H9 (cell line): Measurements from ENCODE around the gene WWC1. TPM values are rescaled to one million over a fixed set of nuclear protein-coding genes. Genes with fewer than 3 reads are reported as not detected.

ENCODE experiments used
- DNase-seq: peaks from one replicate; pipeline ENCODE4 v3.0.0-alpha.2; 2017
- H2AFZ ChIP-seq: one replicate; pipeline ENCODE4 v1.6.1; 2013; ENCODE audit warnings: mild to moderate bottlenecking, low read length, control low read depth, moderate library complexity
- H2AK5ac ChIP-seq: 2 replicates; pipeline ENCODE4 v1.6.1; 2013; ENCODE audit warnings: low read length, control low read depth, mixed read lengths; ENCODE audit not compliant: insufficient read length
- H2BK120ac ChIP-seq: one replicate; pipeline ENCODE4 v1.6.1; 2013; ENCODE audit warnings: low read depth, mild to moderate bottlenecking, low read length, control low read depth, inconsistent platforms; ENCODE audit not compliant: poor library complexity, severe bottlenecking
- H2BK12ac ChIP-seq: 2 replicates; pipeline ENCODE4 v1.6.1; 2013; ENCODE audit warnings: low read length, control low read depth, mixed read lengths, low read depth; ENCODE audit not compliant: insufficient read length
- H2BK15ac ChIP-seq: 2 replicates; pipeline ENCODE4 v1.6.1; 2013; ENCODE audit warnings: low read depth, low read length, control low read depth
- H2BK20ac ChIP-seq: one replicate; pipeline ENCODE4 v1.6.1; 2013; ENCODE audit warnings: low read depth, mild to moderate bottlenecking, low read length, control low read depth, inconsistent platforms; ENCODE audit not compliant: poor library complexity, severe bottlenecking
- H2BK5ac ChIP-seq: 2 replicates; pipeline ENCODE4 v1.6.1; 2013; ENCODE audit warnings: low read length, control low read depth, mixed read lengths; ENCODE audit not compliant: insufficient read length
- H3K14ac ChIP-seq: 2 replicates; pipeline ENCODE4 v1.6.1; 2013; ENCODE audit warnings: low read length, control low read depth; ENCODE audit not compliant: insufficient read depth
- H3K18ac ChIP-seq: 2 replicates; pipeline ENCODE4 v1.6.1; 2013; ENCODE audit warnings: low read depth, mild to moderate bottlenecking, mixed read lengths, low read length, control low read depth; ENCODE audit not compliant: insufficient read length
- H3K23ac ChIP-seq: 2 replicates; pipeline ENCODE4 v1.6.1; 2013; ENCODE audit warnings: low read length, control low read depth, mixed read lengths, low read depth; ENCODE audit not compliant: insufficient read length
- H3K23me2 ChIP-seq: 2 replicates; pipeline ENCODE4 v1.6.1; 2013; ENCODE audit warnings: low read depth, mild to moderate bottlenecking, mixed read lengths, low read length, control low read depth; ENCODE audit not compliant: insufficient read length, poor library complexity, severe bottlenecking
- H3K27ac ChIP-seq: 2 replicates; pipeline ENCODE4 v1.5.1; 2013; ENCODE audit warnings: low read length, control low read depth, mixed read lengths, low read depth; ENCODE audit not compliant: insufficient read length
- H3K27me3 ChIP-seq: 2 replicates; pipeline ENCODE4 v1.6.1; 2013; ENCODE audit warnings: low read length, control low read depth, inconsistent platforms; ENCODE audit not compliant: insufficient read depth
- H3K4ac ChIP-seq: 2 replicates; pipeline ENCODE4 v1.6.1; 2013; ENCODE audit warnings: low read depth, mild to moderate bottlenecking, control low read depth, inconsistent platforms, low read length, moderate library complexity
- H3K4me1 ChIP-seq: 2 replicates; pipeline ENCODE4 v1.6.1; 2013; ENCODE audit warnings: low read length, control low read depth, inconsistent platforms; ENCODE audit not compliant: insufficient read depth
- H3K4me2 ChIP-seq: 2 replicates; pipeline ENCODE4 v1.6.1; 2013; ENCODE audit warnings: low read length, control low read depth, mixed read lengths; ENCODE audit not compliant: insufficient read length, insufficient read depth
- H3K56ac ChIP-seq: 2 replicates; pipeline ENCODE4 v1.6.1; 2013; ENCODE audit warnings: low read depth, mild to moderate bottlenecking, mixed read lengths, low read length, control low read depth; ENCODE audit not compliant: insufficient read length
- H3K79me1 ChIP-seq: 2 replicates; pipeline ENCODE4 v1.6.1; 2013; ENCODE audit warnings: low read depth, mild to moderate bottlenecking, moderate library complexity, low read length, control low read depth, inconsistent platforms; ENCODE audit not compliant: insufficient read depth, poor library complexity, severe bottlenecking
- H3K79me2 ChIP-seq: 2 replicates; pipeline ENCODE4 v1.6.1; 2013; ENCODE audit warnings: low read length, control low read depth, inconsistent platforms; ENCODE audit not compliant: insufficient read depth
- H3K9ac ChIP-seq: 2 replicates; pipeline ENCODE4 v1.6.1; 2013; ENCODE audit warnings: low read length, control low read depth, mixed read lengths; ENCODE audit not compliant: insufficient read length; ENCODE audit errors: extremely low read depth
- H3K9me3 ChIP-seq: one replicate; pipeline ENCODE4 v1.6.1; 2013; ENCODE audit warnings: low read depth, low read length, inconsistent platforms; ENCODE audit not compliant: control insufficient read depth
- H3T11ph ChIP-seq: one replicate; pipeline ENCODE4 v1.6.1; 2013; ENCODE audit warnings: mild to moderate bottlenecking, low read length, control low read depth, inconsistent platforms
- H4K20me1 ChIP-seq: one replicate; pipeline ENCODE4 v1.6.1; 2013; ENCODE audit not compliant: control insufficient read depth, insufficient read length, insufficient read depth
- H4K5ac ChIP-seq: 2 replicates; pipeline ENCODE4 v1.6.1; 2013; ENCODE audit warnings: low read depth, mild to moderate bottlenecking, mixed read lengths, low read length, control low read depth; ENCODE audit not compliant: insufficient read length
- H4K8ac ChIP-seq: replicated peaks from 2 replicates; pipeline ENCODE4 v1.6.1; 2013; ENCODE audit warnings: low read length, control low read depth, mixed read lengths, low read depth; ENCODE audit not compliant: insufficient read length
- H4K91ac ChIP-seq: 2 replicates; pipeline ENCODE4 v1.6.1; 2013; ENCODE audit warnings: low read depth, mild to moderate bottlenecking, moderate library complexity, mixed read lengths, low read length, control low read depth; ENCODE audit not compliant: insufficient read length
- H3K27ac Mint-ChIP-seq, 3 experiments: 2 replicates in 2 of 3; 3 replicates in 1 of 3; pipeline ENCODE4 v1.8.0; 2020 to 2021; ENCODE audit warnings: mixed read lengths in 3 of 3, mild to moderate bottlenecking in 1 of 3, moderate library complexity in 1 of 3
- H3K27me3 Mint-ChIP-seq: 2 replicates; pipeline ENCODE4 v1.8.0; 2021; ENCODE audit warnings: low read depth, mild to moderate bottlenecking, moderate library complexity, mixed read lengths
- H3K36me3 Mint-ChIP-seq, 3 experiments: 2 replicates in 2 of 3; 3 replicates in 1 of 3; pipeline ENCODE4 v1.8.0; 2020 to 2021; ENCODE audit warnings: low read depth in 3 of 3, mixed read lengths in 3 of 3; ENCODE audit not compliant: insufficient read depth in 1 of 3
- H3K4me1 Mint-ChIP-seq, 2 experiments: 2 replicates each; pipeline ENCODE4 v1.8.0; 2020; ENCODE audit warnings: mixed read lengths in 2 of 2
- H3K4me3 Mint-ChIP-seq, 2 experiments: 2 replicates in 1 of 2; 3 replicates in 1 of 2; pipeline ENCODE4 v1.8.0; 2020 to 2021; ENCODE audit warnings: mild to moderate bottlenecking in 2 of 2, mixed read lengths in 2 of 2, moderate library complexity in 1 of 2
- H3K9me3 Mint-ChIP-seq, 2 experiments: 2 replicates in 1 of 2; 3 replicates in 1 of 2; pipeline ENCODE4 v1.8.0; 2020; ENCODE audit warnings: mild to moderate bottlenecking in 2 of 2, mixed read lengths in 2 of 2, moderate library complexity in 1 of 2
- WGBS: extraction: QIAGEN DNeasy Blood & Tissue Kit; methylation state at CpG from one replicate; pipeline ENCODE4 v1.1.7; 2013; ENCODE audit warnings: missing lambda C conversion rate, low lambda C conversion rate, mixed read lengths; ENCODE audit not compliant: insufficient read length; ENCODE audit errors: extremely low coverage; 5-methylcytosine and 5-hydroxymethylcytosine counted together
- total RNA-seq: library from RNA; stranded (reverse); gene quantifications from 2 replicates; pipeline ENCODE4 v1.2.1, GENCODE V29; 2021
- TF ChIP-seq, protein P1 (sequence below): fragments of 200-600 bp; sonication (generic); conservative IDR thresholded peaks from 3 replicates; pipeline ENCODE4 v1.8.0; 2021; ENCODE audit warnings: antibody characterized with exemption, mild to moderate bottlenecking

The WWC1 gene
- total RNA-seq, 1 experiment from 2014 or later = 28.2 TPM

DNA sequence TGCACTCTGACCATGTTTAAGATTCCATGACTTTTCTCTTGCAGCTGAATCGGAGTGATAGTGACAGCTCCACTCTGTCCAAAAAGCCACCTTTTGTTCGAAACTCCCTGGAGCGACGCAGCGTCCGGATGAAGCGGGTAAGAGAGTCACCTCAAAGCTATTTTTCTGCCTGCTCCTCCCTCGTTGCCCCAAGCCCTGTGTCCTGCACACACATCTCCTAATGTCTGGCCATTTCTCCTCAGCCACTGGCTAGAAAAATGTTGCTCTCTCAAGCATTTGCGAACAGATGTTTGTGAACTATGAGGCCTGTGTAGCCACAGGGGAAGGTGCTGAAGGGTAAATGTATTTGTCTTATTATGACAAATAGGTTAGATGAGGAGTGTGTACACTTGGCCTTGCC, 169.2 kb downstream of the WWC1 start:
- no peak overlapping the region for H2BK20ac ChIP-seq
- no peak overlapping the region for H3K4me2 ChIP-seq
- no peak overlapping the region for H2BK12ac ChIP-seq
- H3K9ac ChIP-seq = no peak overlapping the region
- no peak overlapping the region for H4K5ac ChIP-seq
- WGBS = no CpG with 5 or more reads among the region's 9 CpGs
- no peak overlapping the region for H3K18ac ChIP-seq
- H4K20me1 ChIP-seq = no peaks in the 10 kb centered on the region
- H3K27ac ChIP-seq = no peak overlapping the region
- no peak overlapping the region for H3K27ac Mint-ChIP-seq
- no peaks in the 10 kb centered on the region for H3K9me3 ChIP-seq
- TF ChIP-seq, protein P1, sequence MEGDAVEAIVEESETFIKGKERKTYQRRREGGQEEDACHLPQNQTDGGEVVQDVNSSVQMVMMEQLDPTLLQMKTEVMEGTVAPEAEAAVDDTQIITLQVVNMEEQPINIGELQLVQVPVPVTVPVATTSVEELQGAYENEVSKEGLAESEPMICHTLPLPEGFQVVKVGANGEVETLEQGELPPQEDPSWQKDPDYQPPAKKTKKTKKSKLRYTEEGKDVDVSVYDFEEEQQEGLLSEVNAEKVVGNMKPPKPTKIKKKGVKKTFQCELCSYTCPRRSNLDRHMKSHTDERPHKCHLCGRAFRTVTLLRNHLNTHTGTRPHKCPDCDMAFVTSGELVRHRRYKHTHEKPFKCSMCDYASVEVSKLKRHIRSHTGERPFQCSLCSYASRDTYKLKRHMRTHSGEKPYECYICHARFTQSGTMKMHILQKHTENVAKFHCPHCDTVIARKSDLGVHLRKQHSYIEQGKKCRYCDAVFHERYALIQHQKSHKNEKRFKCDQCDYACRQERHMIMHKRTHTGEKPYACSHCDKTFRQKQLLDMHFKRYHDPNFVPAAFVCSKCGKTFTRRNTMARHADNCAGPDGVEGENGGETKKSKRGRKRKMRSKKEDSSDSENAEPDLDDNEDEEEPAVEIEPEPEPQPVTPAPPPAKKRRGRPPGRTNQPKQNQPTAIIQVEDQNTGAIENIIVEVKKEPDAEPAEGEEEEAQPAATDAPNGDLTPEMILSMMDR = no peak
- no peaks in the 10 kb centered on the region for H3K4me1 ChIP-seq
- no peaks in the 10 kb centered on the region; a peak in 1 of 5 replicates for H3K9me3 Mint-ChIP-seq
- no peak overlapping the region for H3K14ac ChIP-seq
- H4K8ac ChIP-seq = no peak overlapping the region
- H2BK15ac ChIP-seq = no peak overlapping the region
- H4K91ac ChIP-seq = no peak overlapping the region
- no peak overlapping the region for H3T11ph ChIP-seq
- no peak overlapping the region for H2AFZ ChIP-seq
- no peak overlapping the region for H3K56ac ChIP-seq
- no peak overlapping the region for H3K23ac ChIP-seq
- H3K4me3 Mint-ChIP-seq = no peak overlapping the region
- DNase-seq = no peak
- H3K4ac ChIP-seq = no peak overlapping the region
- no peaks in the 10 kb centered on the region for H3K23me2 ChIP-seq
- H3K27me3 ChIP-seq = no peaks in the 10 kb centered on the region
- H2BK120ac ChIP-seq = no peak overlapping the region
- peaks cover 33 to 80% (median 53%) of the 10 kb centered on the region in 3 experiments for H3K36me3 Mint-ChIP-seq
- no peaks in the 10 kb centered on the region for H3K79me2 ChIP-seq
- H3K79me1 ChIP-seq = no peaks in the 10 kb centered on the region
- no peak overlapping the region for H2BK5ac ChIP-seq
- no peak overlapping the region for H2AK5ac ChIP-seq
- no peaks in the 10 kb centered on the region; a peak in 1 of 4 replicates for H3K4me1 Mint-ChIP-seq
- no peaks in the 10 kb centered on the region for H3K27me3 Mint-ChIP-seq
